ENCODE measurements around the gene BBS9.

The BBS9 gene

GRCh38 chr7:33646891-33647391 is 517.6 kb downstream of the BBS9 start:
- DNase-seq (ENCODE audit: low read depth) = no peak

- DNase-seq (ENCODE audit: low read depth) = no peak
These were observed 520.4 kb downstream of the BBS9 start for GRCh38 chr7:33649476-33650441.

DNA sequence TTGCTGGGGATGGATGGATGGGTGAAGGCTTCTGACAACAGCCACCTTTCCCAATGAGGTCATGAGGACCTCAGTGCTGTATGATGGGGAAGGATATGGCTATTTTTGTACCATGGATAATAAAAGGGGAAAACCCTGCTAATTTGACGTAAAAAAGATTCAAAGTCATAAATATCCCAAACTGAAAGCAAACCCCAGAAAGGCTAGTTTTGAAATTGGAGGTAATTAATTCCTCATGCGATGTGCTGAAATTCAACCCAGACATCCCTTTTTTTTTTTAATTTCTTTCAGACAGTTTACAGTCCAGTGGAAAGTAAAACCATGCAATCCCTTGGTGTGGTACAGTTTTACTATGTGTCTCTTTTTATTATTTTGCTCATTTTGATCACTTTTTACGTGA is 521.5 kb downstream of the BBS9 start:
- no peak for DNase-seq (ENCODE audit: low read depth)

GRCh38 chr7:33651998-33652515 is 522.7 kb downstream of the BBS9 start:
- no peak for DNase-seq (ENCODE audit: low read depth)

DNA sequence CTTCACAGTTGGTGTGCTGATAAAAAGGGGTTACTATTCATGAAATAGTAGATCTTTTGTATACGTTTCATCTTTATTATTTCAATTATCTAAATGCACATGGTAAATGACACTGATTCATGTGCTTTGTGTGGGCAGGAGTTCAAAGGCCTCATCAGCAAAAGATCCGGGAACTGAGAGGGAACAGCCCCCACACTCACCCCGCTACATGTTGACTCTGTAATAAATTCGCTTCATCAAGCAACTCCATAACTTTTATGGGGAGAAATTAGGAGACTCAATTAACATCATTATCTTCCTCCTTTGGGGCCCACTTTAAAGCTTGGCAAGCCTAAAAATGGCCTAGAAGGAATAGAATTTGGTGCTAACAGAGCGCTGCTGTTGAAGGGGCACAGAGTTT is 525.3 kb downstream of the BBS9 start:
- DNase-seq (ENCODE audit: low read depth) = no peak

Data from amniotic epithelial cell (primary cell).